ENCODE measurements around the gene NR2C2AP.

The NR2C2AP gene

DNA sequence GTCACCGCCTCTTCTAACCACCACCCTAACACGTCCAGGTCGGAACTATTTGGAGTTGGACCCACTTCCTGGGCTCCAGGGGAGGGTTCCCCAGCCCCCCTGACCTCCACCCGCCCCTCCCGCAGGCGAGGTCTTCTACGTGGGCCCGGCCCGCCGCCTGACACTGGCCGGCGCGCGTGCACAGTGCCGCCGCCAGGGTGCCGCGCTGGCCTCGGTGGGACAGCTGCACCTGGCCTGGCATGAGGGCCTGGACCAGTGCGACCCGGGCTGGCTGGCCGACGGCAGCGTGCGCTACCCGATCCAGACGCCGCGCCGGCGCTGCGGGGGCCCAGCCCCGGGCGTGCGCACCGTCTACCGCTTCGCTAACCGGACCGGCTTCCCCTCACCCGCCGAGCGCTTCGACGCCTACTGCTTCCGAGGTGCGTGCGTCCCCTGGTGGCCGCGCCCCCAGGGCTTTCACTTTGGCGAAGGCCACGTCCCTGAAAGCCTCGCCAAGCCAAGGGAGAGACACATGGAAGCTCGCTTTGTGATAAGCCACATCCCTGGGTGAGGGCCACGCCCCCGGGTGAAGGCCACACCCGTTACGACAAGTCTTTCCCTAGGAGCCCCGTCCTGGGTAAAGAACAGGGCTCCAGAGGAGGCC, 21.8 kb upstream of the NR2C2AP start:
- no peaks in the 10 kb centered on the region for H3K36me3 ChIP-seq (ENCODE audit: low read length)
- H3K27ac ChIP-seq (ENCODE audit: low read depth, low read length): no peak overlapping the region
- no peaks in the 10 kb centered on the region for H3K9me2 ChIP-seq (replicated peaks; ENCODE audit: insufficient read depth, low read length)
- no peaks in the 10 kb centered on the region for H3F3A ChIP-seq (ENCODE audit: insufficient read depth)
- no peaks in the 10 kb centered on the region for H4K20me1 ChIP-seq (ENCODE audit: low read depth, low read length)
- H3K4me2 ChIP-seq (ENCODE audit: low read depth, low read length, poor library complexity, severe bottlenecking): peak overlapping the region; percentile 40
- peak overlapping the region; percentile 30 for H2AFZ ChIP-seq (ENCODE audit: low read depth, low read length, severe bottlenecking)
- no peaks in the 10 kb centered on the region for H3K27me3 ChIP-seq (ENCODE audit: low read length)
- no peaks in the 10 kb centered on the region for H3K9me3 ChIP-seq (ENCODE audit: insufficient read depth, low read length)
- H3K79me2 ChIP-seq (ENCODE audit: insufficient read depth, low read length): no peaks in the 10 kb centered on the region
- TF ChIP-seq, protein P1, sequence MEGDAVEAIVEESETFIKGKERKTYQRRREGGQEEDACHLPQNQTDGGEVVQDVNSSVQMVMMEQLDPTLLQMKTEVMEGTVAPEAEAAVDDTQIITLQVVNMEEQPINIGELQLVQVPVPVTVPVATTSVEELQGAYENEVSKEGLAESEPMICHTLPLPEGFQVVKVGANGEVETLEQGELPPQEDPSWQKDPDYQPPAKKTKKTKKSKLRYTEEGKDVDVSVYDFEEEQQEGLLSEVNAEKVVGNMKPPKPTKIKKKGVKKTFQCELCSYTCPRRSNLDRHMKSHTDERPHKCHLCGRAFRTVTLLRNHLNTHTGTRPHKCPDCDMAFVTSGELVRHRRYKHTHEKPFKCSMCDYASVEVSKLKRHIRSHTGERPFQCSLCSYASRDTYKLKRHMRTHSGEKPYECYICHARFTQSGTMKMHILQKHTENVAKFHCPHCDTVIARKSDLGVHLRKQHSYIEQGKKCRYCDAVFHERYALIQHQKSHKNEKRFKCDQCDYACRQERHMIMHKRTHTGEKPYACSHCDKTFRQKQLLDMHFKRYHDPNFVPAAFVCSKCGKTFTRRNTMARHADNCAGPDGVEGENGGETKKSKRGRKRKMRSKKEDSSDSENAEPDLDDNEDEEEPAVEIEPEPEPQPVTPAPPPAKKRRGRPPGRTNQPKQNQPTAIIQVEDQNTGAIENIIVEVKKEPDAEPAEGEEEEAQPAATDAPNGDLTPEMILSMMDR (IDR thresholded peaks at IDR 0.05; ENCODE audit: insufficient read depth, low read length, poor library complexity, severe bottlenecking): peak; percentile 80
- TF ChIP-seq EZH2phosphoT487 (conservative IDR thresholded peaks at IDR 0.05; ENCODE audit: low read length): no peak
- peak overlapping the region; percentile 17; the same call in 1 of the 2 replicates for H3K9ac ChIP-seq (ENCODE audit: low read length)
- no peak overlapping the region for H3K4me3 ChIP-seq (ENCODE audit: insufficient read depth, low read length, poor library complexity, severe bottlenecking)

DNA sequence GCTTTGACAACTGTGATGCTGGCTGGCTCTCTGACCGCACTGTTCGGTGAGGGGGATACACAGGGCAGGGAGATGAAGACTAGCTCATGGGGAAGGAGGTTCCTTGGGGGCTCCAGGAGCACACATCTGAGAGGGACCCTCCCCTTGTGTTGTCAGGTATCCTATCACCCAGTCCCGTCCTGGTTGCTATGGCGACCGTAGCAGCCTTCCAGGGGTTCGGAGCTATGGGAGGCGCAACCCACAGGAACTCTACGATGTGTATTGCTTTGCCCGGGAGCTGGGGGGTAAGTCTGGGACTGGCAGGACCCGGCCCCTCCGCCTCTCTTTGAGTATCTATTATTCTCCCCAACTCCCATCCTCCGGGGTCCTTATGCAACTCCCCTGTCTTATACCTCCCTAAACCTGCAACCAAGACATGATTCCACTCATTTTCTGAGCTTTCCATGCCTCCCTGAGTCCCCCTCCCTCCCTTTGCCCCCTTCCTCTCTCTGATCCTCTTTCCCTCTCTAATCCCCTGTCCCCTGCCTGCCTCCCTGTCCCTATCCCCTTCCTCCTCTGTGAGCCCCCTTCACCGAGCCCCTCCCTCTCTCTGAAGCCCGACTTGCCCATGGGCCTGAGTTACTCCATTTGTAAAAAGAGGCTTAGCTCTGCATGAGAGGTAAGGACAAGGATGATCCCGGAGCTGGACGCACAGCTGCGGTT, 21.1 kb upstream of the NR2C2AP start:
- no peak overlapping the region for H3K9ac ChIP-seq (ENCODE audit: low read length)
- H3K36me3 ChIP-seq (ENCODE audit: low read length): no peaks in the 10 kb centered on the region
- TF ChIP-seq EZH2phosphoT487 (conservative IDR thresholded peaks at IDR 0.05; ENCODE audit: low read length): no peak
- TF ChIP-seq, protein P1 (IDR thresholded peaks at IDR 0.05; ENCODE audit: insufficient read depth, low read length, poor library complexity, severe bottlenecking): no peak
- H3K9me3 ChIP-seq (ENCODE audit: insufficient read depth, low read length): no peaks in the 10 kb centered on the region
- no peaks in the 10 kb centered on the region for H3K27me3 ChIP-seq (ENCODE audit: low read length)
- H3K27ac ChIP-seq (ENCODE audit: low read depth, low read length): no peak overlapping the region
- no peak overlapping the region for H3K4me3 ChIP-seq (ENCODE audit: insufficient read depth, low read length, poor library complexity, severe bottlenecking)
- no peaks in the 10 kb centered on the region for H4K20me1 ChIP-seq (ENCODE audit: low read depth, low read length)
- H3K4me2 ChIP-seq (ENCODE audit: low read depth, low read length, poor library complexity, severe bottlenecking): peak overlapping the region; percentile 40
- no peaks in the 10 kb centered on the region for H3F3A ChIP-seq (ENCODE audit: insufficient read depth)
- no peak overlapping the region for H2AFZ ChIP-seq (ENCODE audit: low read depth, low read length, severe bottlenecking)
- no peaks in the 10 kb centered on the region for H3K79me2 ChIP-seq (ENCODE audit: insufficient read depth, low read length)
- no peaks in the 10 kb centered on the region for H3K9me2 ChIP-seq (replicated peaks; ENCODE audit: insufficient read depth, low read length)

DNA sequence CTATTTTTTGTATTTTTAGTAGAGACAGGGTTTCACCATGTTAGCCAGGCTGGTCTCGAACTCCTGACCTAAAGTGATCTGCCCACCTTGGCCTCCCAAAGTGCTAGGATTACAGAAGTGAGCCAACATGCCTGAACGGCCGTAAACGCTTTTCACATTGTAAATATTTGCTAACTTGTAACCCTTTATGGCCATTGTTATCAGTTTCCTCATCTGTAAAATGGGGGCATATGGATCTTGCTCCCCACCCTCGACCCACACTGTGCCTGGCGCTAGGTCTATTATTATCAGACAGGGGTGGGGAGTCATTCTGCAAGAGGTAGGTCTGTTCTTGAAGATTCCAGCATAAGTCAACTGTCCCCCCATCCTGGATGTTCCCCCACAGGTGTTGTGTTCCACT, 20.4 kb upstream of the NR2C2AP start:
- Histone ChIP-seq H3K27ac (ENCODE audit: low read depth, low read length) (no peak overlapping the region), H3K9me2 (replicated peaks; ENCODE audit: insufficient read depth, low read length) (no peaks in the 10 kb centered on the region), H3K4me2 (ENCODE audit: low read depth, low read length, poor library complexity, severe bottlenecking) (no peak overlapping the region), H3K36me3 (ENCODE audit: low read length) (no peaks in the 10 kb centered on the region), H3F3A (ENCODE audit: insufficient read depth) (no peaks in the 10 kb centered on the region), H3K4me3 (ENCODE audit: insufficient read depth, low read length, poor library complexity, severe bottlenecking) (no peak overlapping the region), H3K79me2 (ENCODE audit: insufficient read depth, low read length) (no peaks in the 10 kb centered on the region), H2AFZ (ENCODE audit: low read depth, low read length, severe bottlenecking) (no peak overlapping the region), H3K9me3 (ENCODE audit: insufficient read depth, low read length) (no peaks in the 10 kb centered on the region), H3K27me3 (ENCODE audit: low read length) (no peaks in the 10 kb centered on the region), H4K20me1 (ENCODE audit: low read depth, low read length) (no peaks in the 10 kb centered on the region), H3K9ac (ENCODE audit: low read length) (no peak overlapping the region)
- no peak for TF ChIP-seq EZH2phosphoT487 (conservative IDR thresholded peaks at IDR 0.05; ENCODE audit: low read length)
- TF ChIP-seq, protein P1 (IDR thresholded peaks at IDR 0.05; ENCODE audit: insufficient read depth, low read length, poor library complexity, severe bottlenecking): no peak

Measured in SU-DHL-6 (cell line).